HG03108 (cell line): ENCODE measurements around the gene FAM110A.
"Not testable (repeated sequence)": the region's sequence is repeated elsewhere in the genome, so short reads cannot be mapped to it uniquely, and the experiment has no call there.

Experiments
- ATAC-seq: cut with Tn5 transposase; IDR thresholded peaks from one replicate; pipeline ENCODE4 v1.9.1; 2021; ENCODE audit warnings: moderate library complexity; ENCODE audit not compliant: unreplicated experiment

FAM110A gene

DNA sequence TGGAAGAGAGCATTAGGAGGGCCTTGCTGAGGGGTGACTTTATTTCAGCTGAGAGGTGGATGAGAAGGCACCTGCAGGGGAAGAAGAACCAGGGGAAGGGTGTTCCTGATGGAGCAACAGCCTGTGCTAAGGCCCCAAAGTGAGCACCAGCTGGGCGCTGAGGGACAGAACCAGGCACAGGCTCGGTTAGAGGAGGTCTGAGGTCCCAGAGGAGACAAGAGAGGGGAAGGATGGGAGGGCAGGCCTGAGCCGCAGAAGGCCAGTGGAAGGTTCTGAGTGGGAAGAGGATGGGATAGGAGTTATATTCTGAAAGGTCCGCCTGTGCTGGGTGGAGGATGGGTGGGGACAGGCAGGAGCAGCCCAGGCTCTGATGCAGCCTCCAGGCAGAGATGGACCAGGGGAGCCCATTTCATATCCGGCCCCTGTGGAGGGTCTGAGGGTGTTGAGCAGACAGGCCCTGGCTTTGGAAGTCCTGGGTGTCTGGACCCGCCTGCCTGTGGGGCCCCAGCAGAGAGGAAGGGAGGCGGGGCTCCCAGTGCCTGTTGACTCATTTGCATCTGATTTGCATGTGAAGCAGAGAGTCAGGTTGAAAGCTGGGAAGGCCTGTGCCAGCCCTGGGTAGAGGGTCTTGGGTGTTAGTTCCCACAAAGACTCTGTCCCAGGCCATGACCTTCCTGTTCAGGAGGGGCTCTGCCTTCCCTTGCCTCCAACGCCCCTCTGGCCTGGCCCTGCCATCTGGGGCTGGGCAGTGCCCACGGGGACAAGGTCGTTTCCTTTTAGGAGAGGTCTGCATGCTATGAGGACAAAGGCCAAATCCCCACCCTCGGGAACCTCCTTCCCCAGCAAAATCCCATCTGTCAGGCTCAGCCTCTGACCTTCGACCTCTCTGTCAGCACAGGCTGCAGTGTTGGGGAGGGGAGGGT lies 10.6 kb upstream of the FAM110A start:
- ATAC-seq, result no peak

DNA sequence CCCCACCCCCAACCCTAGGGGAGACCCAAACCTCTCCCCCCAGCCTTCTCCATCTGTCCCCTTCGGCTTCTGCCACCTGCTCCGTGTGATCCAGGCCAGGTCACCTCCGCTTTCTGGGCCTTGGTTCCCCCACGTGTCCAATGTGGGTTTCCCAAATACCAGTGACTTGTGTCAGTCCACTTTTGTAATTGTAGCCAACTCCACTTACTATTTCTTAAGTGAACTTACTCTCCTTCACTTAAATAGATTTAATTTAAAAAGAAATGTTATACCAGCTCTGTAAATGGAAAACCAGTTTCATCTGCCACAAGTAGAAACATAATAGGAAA lies 10.0 kb upstream of the FAM110A start:
- no peak for ATAC-seq

DNA sequence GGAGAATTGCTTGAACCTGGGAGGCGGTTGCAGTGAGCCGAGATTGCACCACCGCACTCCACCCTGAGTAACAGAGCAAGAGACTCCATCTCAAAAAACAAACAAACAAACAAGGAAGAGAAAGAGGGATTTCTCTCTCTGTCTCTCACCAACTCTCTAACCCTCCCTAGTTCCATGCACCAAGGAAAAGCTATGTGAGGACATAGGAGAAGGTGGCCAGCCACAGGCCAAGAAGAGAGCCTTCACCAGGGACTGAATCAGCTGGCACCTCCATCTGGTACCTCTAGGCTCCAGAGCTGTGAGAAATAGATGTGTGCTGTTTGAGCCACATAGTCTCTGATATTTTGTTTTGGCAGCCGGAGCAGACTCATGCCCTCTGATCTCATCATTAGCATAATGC lies 9.0 kb upstream of the FAM110A start:
- no peak for ATAC-seq

DNA sequence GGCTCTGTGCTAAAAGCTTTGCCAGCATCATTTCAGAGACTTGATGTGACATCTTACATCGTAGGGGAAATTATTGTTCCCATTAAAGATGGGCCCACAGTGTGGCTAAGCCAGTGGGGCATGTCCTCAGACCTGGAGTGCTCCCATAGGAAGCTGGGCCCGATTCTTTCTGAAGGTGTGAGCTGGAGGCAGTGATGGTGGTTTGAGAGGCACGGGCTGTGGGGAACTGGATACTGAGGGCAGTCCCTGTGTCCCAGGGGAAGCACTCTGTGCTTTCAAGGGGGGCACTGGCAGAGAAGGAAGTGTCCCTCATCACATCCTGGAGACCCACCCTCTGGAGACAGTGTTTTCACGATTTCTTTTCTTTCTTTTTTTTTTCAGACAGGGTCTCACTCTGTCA lies 8.6 kb upstream of the FAM110A start:
- ATAC-seq, result no peak

DNA sequence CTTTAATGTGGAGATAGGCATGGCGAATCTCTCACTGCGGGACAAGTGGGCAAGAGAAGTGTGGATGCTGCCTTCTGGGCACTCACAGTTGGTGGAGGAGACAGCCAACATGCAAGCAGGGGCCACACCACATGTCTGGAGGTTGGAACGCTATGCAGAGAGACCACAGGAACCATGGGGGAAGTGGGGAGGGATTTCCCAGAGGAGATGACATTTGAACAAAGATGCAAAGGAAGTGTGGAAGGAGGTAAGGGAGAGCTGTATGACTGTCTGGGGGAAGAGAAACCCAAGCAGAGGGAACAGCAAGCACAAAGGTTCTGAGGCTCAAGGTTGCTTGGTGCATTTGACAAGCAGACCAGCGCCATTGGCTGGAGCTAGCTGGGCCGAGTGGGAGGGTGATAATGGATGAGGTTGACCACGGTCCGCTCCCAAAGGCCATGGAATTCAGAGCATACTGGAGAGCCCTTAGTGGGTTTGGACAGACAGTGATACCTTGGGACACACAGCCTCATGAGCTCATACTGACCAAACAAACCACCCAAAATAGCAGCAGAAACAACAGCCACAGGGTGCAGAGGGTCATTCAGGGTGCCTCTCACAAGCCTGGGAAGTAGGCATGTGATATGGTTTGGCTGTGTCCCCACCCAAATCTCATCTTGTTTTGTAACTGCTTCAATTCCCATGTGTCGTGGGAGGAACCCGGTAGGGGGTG lies 7.6 kb upstream of the FAM110A start:
- no peak for ATAC-seq

- no peak for ATAC-seq
Measured at GRCh38 chr20:826695-827323, 6.7 kb upstream of the FAM110A start.

DNA sequence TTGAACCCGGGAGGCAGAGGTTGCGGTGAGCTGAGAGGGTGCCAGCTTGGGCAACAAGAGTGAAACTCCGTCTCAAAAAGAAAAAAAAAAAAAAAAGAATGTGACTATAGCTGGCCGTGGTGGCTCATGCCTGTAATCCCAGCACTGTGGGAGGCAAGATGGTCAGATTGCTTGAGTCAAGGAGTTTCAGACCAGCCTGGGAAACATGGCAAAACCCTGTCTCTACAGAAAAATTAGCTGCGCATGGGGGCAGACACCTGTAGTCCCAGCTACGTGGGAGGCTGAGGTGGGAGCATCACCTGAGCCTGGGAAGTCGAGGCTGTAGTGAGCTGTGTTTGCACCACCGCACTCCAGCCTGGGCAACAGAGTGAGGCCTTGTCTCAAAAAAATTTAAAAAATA lies 5.5 kb upstream of the FAM110A start:
- ATAC-seq, result not testable (repeated sequence)

- ATAC-seq, result no peak
Measured at GRCh38 chr20:828987-829386, 4.5 kb upstream of the FAM110A start.

GRCh38 chr20:829551-829950 lies 4.0 kb upstream of the FAM110A start:
- ATAC-seq, result no peak

GRCh38 chr20:830011-830521 lies 3.4 kb upstream of the FAM110A start:
- ATAC-seq, result no peak

DNA sequence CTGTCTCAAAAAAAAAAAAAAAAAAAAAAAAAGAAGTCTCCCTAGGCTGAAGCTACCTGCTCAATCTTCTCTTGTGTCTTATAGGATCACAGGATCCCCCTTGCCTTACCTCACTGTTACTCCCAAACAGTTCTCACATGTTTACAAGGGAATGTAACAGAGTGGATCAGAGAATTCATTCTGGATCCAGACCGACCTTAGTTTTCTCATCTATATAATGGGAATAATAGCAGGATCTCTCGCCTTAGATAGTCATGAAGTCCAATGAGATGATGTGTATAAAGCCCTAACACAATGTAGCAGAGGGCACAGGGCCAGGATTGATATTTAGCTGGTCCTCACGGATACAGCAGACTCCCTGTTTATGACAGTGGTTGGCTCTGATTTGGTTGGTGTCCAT lies 2.3 kb upstream of the FAM110A start:
- no peak for ATAC-seq

DNA sequence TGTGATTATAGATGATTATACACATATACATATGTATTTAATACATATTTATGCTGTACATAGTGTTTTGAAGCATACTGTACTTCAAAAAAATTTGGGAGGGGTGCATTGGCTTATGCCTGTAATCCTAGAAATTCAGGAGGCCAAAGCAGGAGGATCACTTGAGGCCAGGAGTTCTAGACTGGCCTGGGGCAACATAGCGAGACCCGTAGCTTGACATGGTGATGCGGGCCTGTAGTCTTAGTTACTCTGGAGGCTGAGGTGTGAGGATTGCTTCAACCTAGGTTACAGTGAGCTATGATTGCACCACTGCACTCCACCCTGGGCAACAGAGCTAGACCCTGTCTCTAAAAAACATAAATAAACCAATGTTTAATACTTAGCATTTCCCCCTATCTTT lies 1.6 kb upstream of the FAM110A start:
- ATAC-seq, result no peak

GRCh38 chr20:833121-833449 lies 430 bp upstream of the FAM110A start:
- ATAC-seq, result no peak

- ATAC-seq, result no peak
Measured at GRCh38 chr20:834151-834746, 734 bp downstream of the FAM110A start.

- no peak for ATAC-seq
Measured at GRCh38 chr20:835608-836045, 2.1 kb downstream of the FAM110A start.

DNA sequence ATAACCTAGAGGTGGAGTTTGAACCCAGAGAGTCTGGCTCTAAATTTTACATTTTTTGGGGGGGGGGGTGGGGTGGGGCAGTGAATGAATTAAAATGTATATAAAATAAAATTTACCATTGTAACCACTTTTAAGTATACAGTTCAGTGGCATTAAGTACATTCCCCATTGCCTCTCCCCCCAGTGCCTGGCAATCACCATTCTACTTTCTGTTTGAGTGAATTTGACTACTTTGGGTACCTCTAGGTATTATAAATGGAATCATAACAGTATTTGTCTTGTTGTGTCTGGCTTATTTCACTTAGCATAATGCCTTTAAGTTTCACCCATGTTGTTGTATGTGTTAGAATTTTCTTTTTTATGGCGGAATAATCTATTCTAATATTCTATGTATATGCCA lies 2.7 kb downstream of the FAM110A start:
- no peak for ATAC-seq

GRCh38 chr20:839015-839414 lies 5.5 kb downstream of the FAM110A start:
- no peak for ATAC-seq

DNA sequence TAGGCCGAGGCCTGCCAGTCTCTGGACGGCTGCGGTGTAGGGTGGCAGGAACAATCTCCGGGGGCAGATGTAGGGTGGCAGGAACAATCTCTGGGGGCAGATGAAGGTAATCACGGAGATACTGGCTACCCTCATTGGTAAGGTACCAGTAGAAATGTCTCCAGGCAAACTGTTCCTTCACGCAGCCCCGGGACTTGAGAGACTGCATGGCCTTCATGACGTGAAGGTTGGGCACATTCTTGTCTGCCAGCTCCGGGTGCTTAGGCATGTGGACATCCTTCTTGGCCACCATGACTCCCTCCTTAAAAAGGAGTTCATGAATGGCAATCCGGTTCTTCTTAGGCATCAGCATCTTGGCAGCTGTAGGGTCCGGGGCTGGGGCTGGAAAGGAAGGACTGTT lies 6.1 kb downstream of the FAM110A start:
- no peak for ATAC-seq

DNA sequence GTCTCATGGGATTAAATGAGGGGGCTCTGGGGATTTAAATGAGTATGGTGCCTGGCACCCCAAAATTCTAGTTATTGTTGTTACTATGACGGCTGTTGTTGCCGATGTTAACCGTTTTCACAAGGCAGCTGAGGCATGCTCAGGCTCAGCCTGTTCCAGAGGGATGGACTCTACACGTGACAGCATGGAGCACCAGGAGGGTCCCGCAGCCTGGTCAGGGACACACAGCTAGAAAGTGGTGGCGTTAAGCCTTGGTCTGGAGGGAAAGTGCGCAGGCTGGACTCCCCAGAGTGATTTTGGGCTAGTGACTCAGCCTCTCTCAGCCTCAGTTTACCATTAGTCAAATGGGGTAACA lies 7.0 kb downstream of the FAM110A start:
- ATAC-seq, result no peak

DNA sequence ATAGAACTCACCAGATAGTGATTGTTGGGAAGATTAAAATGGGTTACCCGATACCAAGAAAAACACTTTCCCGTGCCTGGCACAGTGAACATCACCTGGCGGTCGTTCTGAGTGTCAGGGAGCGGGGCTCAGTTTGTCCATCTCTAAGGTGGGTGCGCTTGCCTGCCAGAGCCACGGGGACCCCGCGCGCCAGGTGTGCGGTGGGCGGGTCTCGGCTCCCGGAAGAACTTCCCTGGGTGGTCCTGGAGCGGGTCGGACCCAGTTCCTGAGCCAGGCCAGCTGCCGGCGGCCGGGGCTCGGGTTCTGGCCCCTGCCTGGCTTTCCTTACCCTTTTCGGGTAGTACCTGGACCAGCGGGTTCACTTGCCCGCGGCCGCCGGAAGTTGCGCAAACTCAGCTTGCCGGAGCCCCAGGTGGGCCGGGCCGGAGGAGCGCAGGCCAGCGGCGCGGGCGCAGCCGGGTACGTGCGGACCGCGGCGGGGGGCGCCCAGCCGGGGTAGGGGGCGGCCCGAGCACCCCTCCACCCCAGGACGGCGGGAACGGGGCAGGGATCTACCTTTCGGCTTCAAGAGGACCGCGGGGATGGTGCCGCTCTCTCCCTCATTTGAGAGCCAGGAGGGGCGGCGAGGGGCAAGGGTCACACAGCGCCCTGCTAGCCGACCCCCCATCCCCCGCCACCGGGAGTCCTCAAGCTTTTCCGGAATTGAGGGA lies 7.5 kb downstream of the FAM110A start:
- no peak for ATAC-seq
